HepG2 (cell line): ENCODE measurements around the gene SEMA6D. TPM values are rescaled to one million over a fixed set of nuclear protein-coding genes. Genes with fewer than 3 reads are reported as not detected.

Source experiments
- ATAC-seq: fragments of 200-7000 bp; cut with Tn5 transposase; 3 replicates; pipeline ENCODE4 v1.9.1; 2020; ENCODE audit warnings: mild to moderate bottlenecking, moderate library complexity
- BruUV-seq: library from RNA; stranded (reverse); fragments of 400-500 nt; replicated peaks from 2 replicates; lab custom pipeline; 2021; lab: Mats Ljungman, UMichigan
- CTCF ChIA-PET: fragments of 300-600 bp; formaldehyde crosslinking; extraction: SDS; loops from one replicate; lab custom pipeline; 2021; ENCODE audit warnings: low total read pairs, inconsistent platforms, low intra/inter-chr PET ratio; lab: Yijun Ruan, JAX
- POLR2A ChIA-PET: fragments of 350-600 bp; sonication (Branson Sonifier 250); formaldehyde crosslinking; loops from one replicate; lab custom pipeline; 2020; ENCODE audit warnings: antibody characterized with exemption, inconsistent platforms; lab: Yijun Ruan, JAX
- DNase-seq: peaks from one replicate; pipeline ENCODE4 v3.0.0-alpha.2; 2015; ENCODE audit warnings: low spot score
- FAIRE-seq: peaks from 3 replicates; lab custom pipeline; 2011; peaks lifted over from hg19 to GRCh38; lab: Jason Lieb, UNC
- H2AFZ ChIP-seq: one replicate; pipeline ENCODE4 v1.6.1; 2011; ENCODE audit warnings: low read length, inconsistent platforms
- H3K27ac ChIP-seq: fragments of 300-600 bp; 3 replicates; pipeline ENCODE4 v1.8.0; 2011; ENCODE audit warnings: mixed run types, mild to moderate bottlenecking, mixed read lengths, low read length, inconsistent platforms; ENCODE audit not compliant: insufficient read depth; ENCODE audit errors: extremely low read length
- H3K27me3 ChIP-seq, 2 experiments: fragments of 200-600 bp in 1 of 2; 2 replicates in 1 of 2; 3 replicates in 1 of 2; pipeline versions ENCODE4 v1.6.0 to v1.8.0; 2011; ENCODE audit warnings: low read length in 2 of 2, mild to moderate bottlenecking in 2 of 2, moderate library complexity in 2 of 2, inconsistent platforms in 1 of 2; ENCODE audit not compliant: insufficient read depth in 2 of 2, control insufficient read depth in 1 of 2
- H3K36me3 ChIP-seq, 2 experiments: fragments of 200-600 bp in 1 of 2; replicated peaks in 1 of 2; 2 replicates in 1 of 2; 3 replicates in 1 of 2; pipeline versions ENCODE4 v1.5.1 to v1.8.0; 2011; ENCODE audit warnings: low read length in 2 of 2, inconsistent platforms in 1 of 2; ENCODE audit not compliant: insufficient read depth in 2 of 2, control insufficient read depth in 1 of 2
- H3K4me1 ChIP-seq: 2 replicates; pipeline ENCODE4 v1.5.1; 2012; ENCODE audit warnings: low read length, inconsistent platforms; ENCODE audit not compliant: insufficient read depth
- H3K4me2 ChIP-seq: 2 replicates; pipeline ENCODE4 v1.6.0; 2011; ENCODE audit warnings: low read depth, low read length, inconsistent platforms
- H3K4me3 ChIP-seq, 3 experiments: fragments of 200-600 bp in 1 of 3; sonication (generic), shearing (Covaris generic) in 1 of 3; replicated peaks in 1 of 3; 2 replicates each; pipeline ENCODE4 v1.5.1; 2011 to 2016; ENCODE audit warnings: low read length in 3 of 3, inconsistent platforms in 2 of 3, low read depth in 2 of 3, mild to moderate bottlenecking in 2 of 3, control low read depth in 1 of 3, mixed read lengths in 1 of 3; ENCODE audit not compliant: insufficient read depth in 1 of 3
- H3K79me2 ChIP-seq: one replicate; pipeline ENCODE4 v1.6.1; 2011; ENCODE audit warnings: low read length, inconsistent platforms; ENCODE audit not compliant: insufficient read depth
- H3K9ac ChIP-seq: 2 replicates; pipeline ENCODE4 v1.6.0; 2011; ENCODE audit warnings: mild to moderate bottlenecking, low read depth, low read length, inconsistent platforms; ENCODE audit not compliant: insufficient read depth
- H3K9me3 ChIP-seq: 2 replicates; pipeline ENCODE4 v1.5.1; 2012; ENCODE audit warnings: mild to moderate bottlenecking, low read length
- H4K20me1 ChIP-seq: 2 replicates; pipeline ENCODE4 v1.6.0; 2011; ENCODE audit warnings: inconsistent platforms, mild to moderate bottlenecking, low read length, moderate library complexity; ENCODE audit not compliant: insufficient read depth
- ATF4 ChIP-seq, 2 experiments: fragments of 450-650 bp in 1 of 2; sonication (generic) in 1 of 2; formaldehyde crosslinking; IDR thresholded peaks; 2 replicates each; pipeline versions ENCODE4 v1.5.0 to v1.8.0; 2020 to 2022; ENCODE audit warnings: mild to moderate bottlenecking in 1 of 2, missing genetic modification reagents in 1 of 2
- DDIT3 ChIP-seq: sonication (generic); formaldehyde crosslinking; IDR thresholded peaks from 2 replicates; pipeline ENCODE4 v1.4.0; 2020; ENCODE audit warnings: mild to moderate bottlenecking, missing genetic modification reagents
- HNF1B ChIP-seq: sonication (generic); formaldehyde crosslinking; IDR thresholded peaks from 2 replicates; pipeline ENCODE4 v1.5.1; 2020; ENCODE audit warnings: mild to moderate bottlenecking, moderate library complexity, missing genetic modification reagents
- ISL2 ChIP-seq: sonication (generic); formaldehyde crosslinking; IDR thresholded peaks from 2 replicates; pipeline ENCODE4 v1.5.0; 2020; ENCODE audit warnings: missing genetic modification reagents
- MED8 ChIP-seq: sonication (generic); formaldehyde crosslinking; IDR thresholded peaks from 2 replicates; pipeline ENCODE4 v1.8.1; 2023; ENCODE audit warnings: mild to moderate bottlenecking, missing genetic modification reagents; ENCODE audit not compliant: insufficient replicate concordance
- MXD1 ChIP-seq: sonication (generic); formaldehyde crosslinking; IDR thresholded peaks from 2 replicates; pipeline ENCODE4 v1.4.0; 2020; ENCODE audit warnings: mild to moderate bottlenecking, missing genetic modification reagents
- NONO ChIP-seq, 2 experiments: fragments of 450-650 bp in 1 of 2; sonication (generic) in 1 of 2; formaldehyde crosslinking in 1 of 2; IDR thresholded peaks in 1 of 2; conservative IDR thresholded peaks in 1 of 2; 2 replicates each; pipeline versions ENCODE4 v1.6.1 to v1.8.0; 2017 to 2022; ENCODE audit warnings: mild to moderate bottlenecking in 1 of 2, missing genetic modification reagents in 1 of 2, moderate library complexity in 1 of 2
- PATZ1 ChIP-seq: sonication (generic); formaldehyde crosslinking; IDR thresholded peaks from 2 replicates; pipeline ENCODE4 v1.4.0; 2020; ENCODE audit warnings: missing genetic modification reagents
- PBX3 ChIP-seq: sonication (generic); formaldehyde crosslinking; IDR thresholded peaks from 2 replicates; pipeline ENCODE4 v1.8.1; 2023; ENCODE audit warnings: missing genetic modification reagents, inconsistent platforms, borderline replicate concordance
- TSC22D2 ChIP-seq: sonication (generic); formaldehyde crosslinking; IDR thresholded peaks from 2 replicates; pipeline ENCODE4 v1.5.1; 2020; ENCODE audit warnings: missing genetic modification reagents, mild to moderate bottlenecking, borderline replicate concordance
- ZMYM4 ChIP-seq: sonication (generic); formaldehyde crosslinking; IDR thresholded peaks from 2 replicates; pipeline ENCODE4 v1.8.1; 2023; ENCODE audit warnings: mild to moderate bottlenecking, missing genetic modification reagents
- ZNF275 ChIP-seq: sonication (generic); formaldehyde crosslinking; IDR thresholded peaks from 2 replicates; pipeline ENCODE4 v1.8.0; 2022; ENCODE audit warnings: missing genetic modification reagents, mild to moderate bottlenecking, inconsistent platforms, borderline replicate concordance
- ZNF607 ChIP-seq: sonication (generic); formaldehyde crosslinking; IDR thresholded peaks from 2 replicates; pipeline ENCODE4 v1.5.1; 2020; ENCODE audit warnings: missing genetic modification reagents, mild to moderate bottlenecking, borderline replicate concordance
- ZNF615 ChIP-seq: sonication (generic); formaldehyde crosslinking; IDR thresholded peaks from 2 replicates; pipeline ENCODE4 v1.5.0; 2020; ENCODE audit warnings: mild to moderate bottlenecking, missing genetic modification reagents, borderline replicate concordance
- WGBS: methylation state at CpG from one replicate; pipeline ENCODE4 v1.1.6; 2017; ENCODE audit warnings: low lambda C conversion rate; 5-methylcytosine and 5-hydroxymethylcytosine counted together
- in situ Hi-C: cut with HindIII; loops from 2 replicates; pipeline ENCODE4 v1.10.0; 2017; ENCODE audit warnings: low pct_unique_long_range_greater_than_20kb; ENCODE audit not compliant: extremely low pct_ligation_motif_present
- intact Hi-C: fragments of 100-400 bp; cut with micrococcal nuclease; formaldehyde crosslinking; loops from one replicate; pipeline ENCODE4 v1.10.0; 2022; ENCODE audit not compliant: unreplicated experiment
- polyA plus RNA-seq, 8 experiments: library from polyadenylated mRNA; depleted of rRNA in 3 of 8; stranded (reverse) in 7 of 8; unstranded in 1 of 8; fragments of >200 nt; fragmentation: Illumina TruSeq in 4 of 8; extraction: Trizol in 4 of 8; gene quantifications; 2 replicates each; pipeline versions ENCODE4 v1.2.1 to v1.2.3, GENCODE V29; 2011 to 2016; ENCODE audit warnings: low read depth in 4 of 8, missing spikeins in 1 of 8, mixed read lengths in 1 of 8; ENCODE audit not compliant: insufficient read depth in 1 of 8
- total RNA-seq, 5 experiments: library from RNA; depleted of rRNA; stranded (reverse); fragments of >200 nt; fragmentation: Illumina TruSeq; extraction: Trizol; gene quantifications; 2 replicates each; pipeline ENCODE4 v1.2.3, GENCODE V29; 2016; ENCODE audit warnings: low read depth in 1 of 5

Gene SEMA6D
- total and polyA plus RNA-seq, 2 of the 13 experiments (the other 11 are each of a cell fraction or from before 2014, with no cell fraction given), result not detected

- no peak for TF ChIP-seq NONO (IDR thresholded peaks at IDR 0.05)
- TF ChIP-seq NONO (CRISPR knock-in tag; conservative IDR thresholded peaks at IDR 0.05), result no peak
- TF ChIP-seq ATF4 (CRISPR knock-in tag; IDR thresholded peaks at IDR 0.05), result no peak
- TF ChIP-seq ZNF275 (CRISPR knock-in tag), result no peak
- TF ChIP-seq ZNF615 (CRISPR knock-in tag), result no peak
These were observed 8.6 kb downstream of the SEMA6D start (continued) for GRCh38 chr15:47725906-47726305.

- no TSS peak for BruUV-seq
- DNase-seq (no peak), FAIRE-seq (no peak), ATAC-seq (no peak)
- Histone ChIP-seq H4K20me1 (no peaks in the 10 kb centered on the region), H2AFZ (no peak overlapping the region), H3K36me3 (no peaks in the 10 kb centered on the region), H3K4me1 (no peaks in the 10 kb centered on the region), H3K79me2 (no peaks in the 10 kb centered on the region), H3K4me3 (no peak overlapping the region), H3K4me2 (no peak overlapping the region), H3K9me3 (no peaks in the 10 kb centered on the region), H3K9ac (no peak overlapping the region), H3K27ac (no peak overlapping the region), H3K27me3 (no peaks in the 10 kb centered on the region; a peak in 2 of 5 replicates)
- CTCF ChIA-PET, result no interaction called here
- intact Hi-C loops (no loop called here), in situ Hi-C loops (no loop called here)
- POLR2A ChIA-PET, result no interaction called here
- 0% methylated on average over 1 of the region's 1 CpG for WGBS
- no peak for TF ChIP-seq PATZ1 (CRISPR knock-in tag)
- no peak for TF ChIP-seq ISL2
- TF ChIP-seq PBX3 (CRISPR knock-in tag), result no peak
- TF ChIP-seq ZMYM4 (CRISPR knock-in tag), result no peak
- no peak for TF ChIP-seq ZNF607
- no peak for TF ChIP-seq TSC22D2 (CRISPR knock-in tag)
- no peak for TF ChIP-seq MED8 (CRISPR knock-in tag)
- no peak for TF ChIP-seq MXD1 (CRISPR knock-in tag)
- no peak for TF ChIP-seq DDIT3
- TF ChIP-seq HNF1B (CRISPR knock-in tag), result no peak
These were observed 9.1 kb downstream of the SEMA6D start for GRCh38 chr15:47726399-47726823.
